22Rv1 (cell line): ENCODE data around the gene ZNF483.

ENCODE experiments used
- CTCF ChIP-seq: fragments of 450-650 bp; IDR thresholded peaks from 2 replicates; pipeline ENCODE4 v1.5.1; 2017; ENCODE audit warnings: mild to moderate bottlenecking
- ZFX ChIP-seq: fragments of 450-650 bp; IDR thresholded peaks from 2 replicates; pipeline ENCODE4 v1.6.1; 2017; ENCODE audit warnings: antibody characterized with exemption, borderline replicate concordance

- TF ChIP-seq CTCF, result no peak
- no peak for TF ChIP-seq ZFX
Measured at GRCh38 chr9:111561165-111561719, 36.3 kb downstream of the ZNF483 start.
